G401 (cell line): ENCODE measurements around the gene DENND11. TPM values are rescaled to one million over a fixed set of nuclear protein-coding genes. Genes with fewer than 3 reads are reported as not detected.
A peak's percentile ranks its signal among the peaks of the same experiment; 100 is the strongest.

ENCODE experiments used
- DNase-seq: peaks from one replicate; pipeline ENCODE4 v3.0.0-alpha.2; 2015; ENCODE audit warnings: low spot score
- in situ Hi-C: cut with HindIII; loops from 2 replicates; pipeline ENCODE4 v1.10.0; 2016; ENCODE audit warnings: low sequenced_read_pairs, mixed read lengths
- total RNA-seq: library from RNA; depleted of rRNA; stranded (reverse); fragments of >200 nt; shearing (Covaris generic); gene quantifications from 2 replicates; pipeline ENCODE4 v1.2.3, GENCODE V29; 2014; rRNA removed

Gene DENND11
- total RNA-seq, 1 experiment from 2014 or later, result 1.7 TPM

- peak; percentile 89 for DNase-seq
- in situ Hi-C loops, result no loop called here
Observed at GRCh38 chr7:141659501-141659900, 42.5 kb downstream of the DENND11 start.

DNA sequence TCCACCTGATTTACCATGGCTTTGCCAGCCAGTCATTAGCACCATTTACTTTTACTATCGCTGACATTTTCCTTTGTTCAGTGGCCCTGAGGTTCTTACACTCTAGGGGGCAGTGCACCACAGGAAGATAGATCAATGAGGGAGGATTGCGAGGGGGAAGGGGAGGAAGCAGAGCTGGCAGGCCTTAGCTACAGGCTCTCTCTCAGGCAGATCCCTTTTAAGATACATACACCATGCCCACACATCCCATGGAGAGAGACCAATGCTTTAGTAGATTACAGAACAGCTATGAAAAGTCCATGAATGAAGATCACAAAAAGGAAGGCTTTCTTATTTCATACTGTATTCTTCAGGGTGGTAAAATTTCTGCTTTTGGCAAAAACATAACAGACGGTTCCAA is 47.4 kb downstream of the DENND11 start:
- DNase-seq, result peak; percentile 76
- in situ Hi-C loops, result no loop called here

DNA sequence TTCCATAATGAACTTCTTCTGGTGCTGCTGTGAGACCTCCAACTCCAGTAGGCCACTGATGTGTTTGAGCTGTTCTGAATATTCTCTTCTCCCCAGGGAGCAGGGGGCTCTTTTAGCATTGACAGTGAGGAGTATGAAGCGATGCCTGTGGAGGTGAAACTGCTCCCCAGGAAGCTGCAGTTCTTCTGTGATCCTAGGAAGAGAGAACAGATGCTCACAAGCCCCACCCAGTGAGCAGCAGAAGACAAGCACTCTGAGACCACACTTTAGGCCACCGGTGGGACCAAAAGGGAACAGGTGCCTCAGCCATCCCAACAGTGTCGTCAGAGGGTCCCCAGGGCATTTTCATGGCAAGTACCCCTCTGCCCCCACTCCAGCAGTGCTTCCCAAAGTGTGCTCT is 49.3 kb downstream of the DENND11 start:
- in situ Hi-C loops, result no loop called here
- no peak for DNase-seq

Other genes with a start within 250 kb of the DENND11 start
- 45.3 and 53.5 TPM in 2 replicates for gene AGK, start 150.8 kb downstream of the DENND11 start, total RNA-seq
- not detected in 2 replicates for gene WEE2, start 6.2 kb upstream of the DENND11 start, total RNA-seq
- 315 and 348 TPM in 2 replicates for gene SSBP1, start 36.2 kb upstream of the DENND11 start, total RNA-seq
- gene TAS2R3, start 61.9 kb upstream of the DENND11 start, total RNA-seq, result not detected in 2 replicates
- not detected in 2 replicates for gene TAS2R4, start 74.5 kb upstream of the DENND11 start, total RNA-seq
- 0.12 TPM in 1 of 2 replicates, not detected in the other for gene TAS2R5, start 88.1 kb upstream of the DENND11 start, total RNA-seq
- not detected in 2 replicates for gene PRSS37, start 139.3 kb upstream of the DENND11 start, total RNA-seq
- not detected in 2 replicates for gene OR9A4, start 214.2 kb upstream of the DENND11 start, total RNA-seq
- not detected in 2 replicates for gene CLEC5A, start 244.8 kb upstream of the DENND11 start, total RNA-seq